ENCODE results near the gene CCDC146. TPM values are rescaled to one million over a fixed set of nuclear protein-coding genes. Genes with fewer than 3 reads are reported as not detected.
"Not testable (repeated sequence)": the region's sequence is repeated elsewhere in the genome, so short reads cannot be mapped to it uniquely, and the experiment has no call there.

The CCDC146 gene
- total RNA-seq, 1 experiment from 2014 or later = 0.72 TPM

DNA sequence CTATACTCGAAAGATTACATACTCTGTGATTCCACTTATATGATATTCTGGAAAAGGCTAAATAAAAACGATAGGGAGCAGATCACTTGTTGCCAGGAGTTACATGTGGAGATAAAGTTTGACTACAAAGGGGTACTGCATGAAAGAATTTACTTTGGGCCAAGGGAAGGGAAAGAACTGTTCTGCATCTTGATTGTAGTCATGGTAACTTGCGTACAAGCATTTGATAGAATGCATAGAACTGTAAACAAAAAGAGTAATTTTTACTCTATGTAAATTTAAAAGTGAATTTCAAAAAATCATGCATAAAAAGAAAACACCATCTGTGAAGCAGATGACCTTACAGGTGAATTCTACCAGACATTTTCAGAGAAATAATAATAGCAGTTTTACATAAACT lies 9.4 kb downstream of the CCDC146 start:
- not testable (repeated sequence) for H3K4ac ChIP-seq (ENCODE audit: low read depth, low read length); H2AK5ac ChIP-seq (ENCODE audit: insufficient read length, low read length); H4K91ac ChIP-seq (ENCODE audit: insufficient read length, low read depth, low read length); H3K9me3 Mint-ChIP-seq; H2BK12ac ChIP-seq (ENCODE audit: insufficient read length, low read depth, low read length); H3K4me2 ChIP-seq (ENCODE audit: insufficient read depth, insufficient read length, low read length); H3K18ac ChIP-seq (ENCODE audit: insufficient read length, low read depth, low read length); H3T11ph ChIP-seq (ENCODE audit: low read length); H3K9ac ChIP-seq (ENCODE audit: extremely low read depth, insufficient read length, low read length); H4K5ac ChIP-seq (ENCODE audit: insufficient read length, low read depth, low read length); H2BK15ac ChIP-seq (ENCODE audit: low read depth, low read length); H2AFZ ChIP-seq (ENCODE audit: low read length); H3K14ac ChIP-seq (ENCODE audit: insufficient read depth, low read length); H3K23me2 ChIP-seq (ENCODE audit: insufficient read length, low read depth, low read length, poor library complexity, severe bottlenecking); H4K8ac ChIP-seq (replicated peaks; ENCODE audit: insufficient read length, low read depth, low read length); DNase-seq; H4K20me1 ChIP-seq (ENCODE audit: control insufficient read depth, insufficient read depth, insufficient read length); H3K4me1 Mint-ChIP-seq; H3K27me3 ChIP-seq (ENCODE audit: insufficient read depth, low read length); H3K23ac ChIP-seq (ENCODE audit: insufficient read length, low read depth, low read length); H3K27ac ChIP-seq (ENCODE audit: insufficient read length, low read depth, low read length); H3K4me1 ChIP-seq (ENCODE audit: insufficient read depth, low read length); H2BK20ac ChIP-seq (ENCODE audit: low read depth, low read length, poor library complexity, severe bottlenecking); H3K56ac ChIP-seq (ENCODE audit: insufficient read length, low read depth, low read length); H3K79me1 ChIP-seq (ENCODE audit: insufficient read depth, low read depth, low read length, poor library complexity, severe bottlenecking); H3K27ac Mint-ChIP-seq; H2BK120ac ChIP-seq (ENCODE audit: low read depth, low read length, poor library complexity, severe bottlenecking); H3K79me2 ChIP-seq (ENCODE audit: insufficient read depth, low read length); H2BK5ac ChIP-seq (ENCODE audit: insufficient read length, low read length); H3K9me3 ChIP-seq (ENCODE audit: control insufficient read depth, low read depth, low read length); H3K4me3 Mint-ChIP-seq; H3K27me3 Mint-ChIP-seq (ENCODE audit: low read depth); H3K36me3 Mint-ChIP-seq (ENCODE audit: insufficient read depth in 1 of 3, low read depth in 3 of 3)
- no CpG with 5 or more reads among the region's 3 CpGs for WGBS (ENCODE audit: extremely low coverage, insufficient read length, low lambda C conversion rate)

DNA sequence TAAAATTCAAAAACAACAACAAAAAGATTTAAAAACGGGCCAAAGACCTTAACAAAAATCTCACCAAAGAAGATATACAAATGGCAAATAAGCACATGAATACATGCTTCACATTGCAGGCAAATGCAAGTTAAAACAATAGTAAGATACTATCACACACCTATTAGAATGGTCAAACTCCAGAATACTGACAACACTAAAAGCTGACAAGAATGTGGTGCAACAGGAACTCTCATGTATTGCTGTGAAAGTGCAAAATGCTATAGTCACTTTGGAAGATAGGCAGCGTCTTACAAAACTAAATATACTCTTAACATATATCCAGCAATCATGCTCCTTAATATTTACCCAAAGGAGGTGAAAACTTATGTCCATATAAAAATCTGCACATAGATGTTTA lies 16.3 kb downstream of the CCDC146 start:
- H3K27me3 ChIP-seq (ENCODE audit: insufficient read depth, low read length); H3K27ac Mint-ChIP-seq; DNase-seq; H2AFZ ChIP-seq (ENCODE audit: low read length); H4K20me1 ChIP-seq (ENCODE audit: control insufficient read depth, insufficient read depth, insufficient read length); H3K18ac ChIP-seq (ENCODE audit: insufficient read length, low read depth, low read length); H3K4me2 ChIP-seq (ENCODE audit: insufficient read depth, insufficient read length, low read length); H4K91ac ChIP-seq (ENCODE audit: insufficient read length, low read depth, low read length); H2BK120ac ChIP-seq (ENCODE audit: low read depth, low read length, poor library complexity, severe bottlenecking); H3K4me1 Mint-ChIP-seq; H3K23ac ChIP-seq (ENCODE audit: insufficient read length, low read depth, low read length); H2BK20ac ChIP-seq (ENCODE audit: low read depth, low read length, poor library complexity, severe bottlenecking); H2AK5ac ChIP-seq (ENCODE audit: insufficient read length, low read length); H2BK15ac ChIP-seq (ENCODE audit: low read depth, low read length); H3K9me3 Mint-ChIP-seq; H3K27ac ChIP-seq (ENCODE audit: insufficient read length, low read depth, low read length); H2BK5ac ChIP-seq (ENCODE audit: insufficient read length, low read length); H3K4me3 Mint-ChIP-seq; H2BK12ac ChIP-seq (ENCODE audit: insufficient read length, low read depth, low read length); H3K79me1 ChIP-seq (ENCODE audit: insufficient read depth, low read depth, low read length, poor library complexity, severe bottlenecking); H3K56ac ChIP-seq (ENCODE audit: insufficient read length, low read depth, low read length); H4K5ac ChIP-seq (ENCODE audit: insufficient read length, low read depth, low read length); H3T11ph ChIP-seq (ENCODE audit: low read length); H3K4ac ChIP-seq (ENCODE audit: low read depth, low read length); H3K36me3 Mint-ChIP-seq (ENCODE audit: insufficient read depth in 1 of 3, low read depth in 3 of 3); H3K9me3 ChIP-seq (ENCODE audit: control insufficient read depth, low read depth, low read length); H4K8ac ChIP-seq (replicated peaks; ENCODE audit: insufficient read length, low read depth, low read length); H3K79me2 ChIP-seq (ENCODE audit: insufficient read depth, low read length); H3K14ac ChIP-seq (ENCODE audit: insufficient read depth, low read length); H3K23me2 ChIP-seq (ENCODE audit: insufficient read length, low read depth, low read length, poor library complexity, severe bottlenecking); H3K4me1 ChIP-seq (ENCODE audit: insufficient read depth, low read length); H3K9ac ChIP-seq (ENCODE audit: extremely low read depth, insufficient read length, low read length); H3K27me3 Mint-ChIP-seq (ENCODE audit: low read depth): not testable (repeated sequence)
- WGBS (ENCODE audit: extremely low coverage, insufficient read length, low lambda C conversion rate) = no CpG with 5 or more reads among the region's 2 CpGs

Measured in H9 (cell line).